DMS53 (cell line): ENCODE measurements around the gene KCNG4.

Source experiments
- DNase-seq: peaks from one replicate; lab custom pipeline; 2025; lab: John Stamatoyannopoulos, UW

KCNG4 gene, protein sequence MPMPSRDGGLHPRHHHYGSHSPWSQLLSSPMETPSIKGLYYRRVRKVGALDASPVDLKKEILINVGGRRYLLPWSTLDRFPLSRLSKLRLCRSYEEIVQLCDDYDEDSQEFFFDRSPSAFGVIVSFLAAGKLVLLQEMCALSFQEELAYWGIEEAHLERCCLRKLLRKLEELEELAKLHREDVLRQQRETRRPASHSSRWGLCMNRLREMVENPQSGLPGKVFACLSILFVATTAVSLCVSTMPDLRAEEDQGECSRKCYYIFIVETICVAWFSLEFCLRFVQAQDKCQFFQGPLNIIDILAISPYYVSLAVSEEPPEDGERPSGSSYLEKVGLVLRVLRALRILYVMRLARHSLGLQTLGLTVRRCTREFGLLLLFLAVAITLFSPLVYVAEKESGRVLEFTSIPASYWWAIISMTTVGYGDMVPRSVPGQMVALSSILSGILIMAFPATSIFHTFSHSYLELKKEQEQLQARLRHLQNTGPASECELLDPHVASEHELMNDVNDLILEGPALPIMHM

DNA sequence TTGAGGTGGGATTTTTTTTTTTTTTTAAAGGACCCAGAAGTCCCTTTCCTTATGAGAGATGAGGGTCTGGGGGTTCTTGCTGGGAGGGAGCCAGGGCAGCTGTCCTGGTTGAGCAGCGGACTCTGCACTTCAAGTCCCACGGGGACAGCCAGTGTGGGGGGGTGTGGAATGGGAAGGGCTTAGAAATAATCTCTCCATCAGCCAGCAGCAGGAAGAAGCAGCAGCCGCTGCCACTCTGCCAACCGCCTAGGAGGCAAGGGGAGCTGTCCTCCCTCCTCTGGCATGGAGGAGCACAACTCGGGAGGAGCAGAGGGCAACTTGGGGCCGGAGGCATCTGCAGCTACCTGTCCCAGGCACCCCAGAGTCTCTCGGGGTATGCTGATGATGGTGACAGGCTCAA, at the start of gene KCNG4:
Gene KCNG4, minus strand, starts transcription at position 104 of the 400 bp plus-strand sequence. CDS start 2,527 bp downstream, outside the sequence.
- no peak for DNase-seq

DNA sequence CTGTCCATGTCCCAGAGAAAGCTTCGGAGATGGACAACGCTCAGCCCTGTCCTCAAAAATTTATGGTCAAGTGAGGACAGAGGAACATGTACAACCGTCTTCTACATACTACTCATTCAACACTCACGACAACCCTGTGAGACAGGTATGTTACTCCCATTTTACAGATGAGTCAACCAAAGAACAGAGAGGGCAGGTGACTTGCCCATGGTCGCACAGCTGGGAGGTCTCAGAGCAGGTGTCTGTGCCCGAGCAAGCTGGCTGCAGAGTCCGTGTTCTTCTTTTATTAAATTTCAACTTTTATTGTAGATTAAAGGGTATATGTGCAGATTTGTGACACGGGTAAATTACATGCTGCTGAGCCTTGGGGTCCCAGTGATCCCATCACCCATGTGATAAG, 49.1 kb upstream of the KCNG4 start:
- DNase-seq: no peak

DNA sequence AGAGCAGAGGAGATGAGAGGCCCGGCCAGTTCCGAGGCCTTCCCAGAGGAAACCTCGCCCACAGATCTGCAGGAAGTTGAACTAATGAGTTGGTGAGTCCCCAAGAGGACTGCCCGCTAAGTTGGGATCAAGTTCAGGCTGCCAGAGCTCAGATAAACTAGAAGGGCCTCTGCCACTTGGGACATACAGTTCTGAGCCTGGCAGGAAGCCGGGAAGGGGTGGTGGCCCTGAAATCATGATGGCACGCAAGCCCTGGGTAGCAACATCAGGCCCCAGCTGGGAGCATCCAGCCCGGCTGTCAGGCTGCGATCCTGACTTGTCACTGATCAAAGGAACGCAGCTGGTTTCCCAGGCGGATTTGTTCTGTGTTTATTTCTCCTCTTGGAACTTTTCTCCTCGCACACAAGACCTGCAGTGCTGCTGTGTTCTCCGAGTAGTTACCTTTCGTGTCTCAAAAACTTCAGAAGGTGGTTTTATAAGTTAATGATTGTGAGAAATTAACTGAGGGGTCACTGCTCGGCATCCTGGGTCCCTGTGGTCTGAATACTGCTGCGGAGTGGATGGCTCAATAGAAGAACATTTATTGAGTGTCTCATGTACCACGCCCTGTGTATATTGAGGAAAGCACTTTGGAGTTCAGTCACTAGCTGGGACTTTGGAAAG, 46.9 kb upstream of the KCNG4 start:
- no peak for DNase-seq

DNA sequence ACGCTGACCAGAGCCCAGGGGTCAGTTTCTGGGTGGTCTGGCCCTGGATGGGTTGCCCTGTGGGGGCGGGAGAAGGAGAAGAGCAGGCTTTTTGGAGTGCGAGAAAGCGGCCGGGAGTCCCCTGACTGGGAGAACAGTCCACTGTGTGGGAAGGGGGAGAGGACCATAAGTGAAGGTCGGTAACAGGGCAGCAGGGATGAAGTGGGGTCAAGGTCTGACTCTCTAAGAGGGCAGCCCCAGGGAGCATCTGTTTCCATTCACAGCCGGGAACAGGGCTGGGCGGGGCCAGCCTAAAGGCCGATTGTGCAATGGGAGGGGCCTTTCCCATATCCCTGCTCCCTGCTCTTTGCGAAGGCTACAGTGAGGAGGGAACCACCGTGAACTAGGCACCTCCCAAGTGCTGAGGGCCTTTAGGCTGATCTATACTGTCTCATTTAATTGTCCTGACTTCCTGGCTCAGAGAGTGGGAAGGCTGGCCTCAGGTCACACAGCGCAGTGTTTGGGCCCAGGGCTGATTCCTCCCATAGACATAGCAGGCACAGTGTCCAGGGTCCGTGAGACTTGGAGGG, 44.4 kb upstream of the KCNG4 start:
- peak; percentile 42 for DNase-seq

DNA sequence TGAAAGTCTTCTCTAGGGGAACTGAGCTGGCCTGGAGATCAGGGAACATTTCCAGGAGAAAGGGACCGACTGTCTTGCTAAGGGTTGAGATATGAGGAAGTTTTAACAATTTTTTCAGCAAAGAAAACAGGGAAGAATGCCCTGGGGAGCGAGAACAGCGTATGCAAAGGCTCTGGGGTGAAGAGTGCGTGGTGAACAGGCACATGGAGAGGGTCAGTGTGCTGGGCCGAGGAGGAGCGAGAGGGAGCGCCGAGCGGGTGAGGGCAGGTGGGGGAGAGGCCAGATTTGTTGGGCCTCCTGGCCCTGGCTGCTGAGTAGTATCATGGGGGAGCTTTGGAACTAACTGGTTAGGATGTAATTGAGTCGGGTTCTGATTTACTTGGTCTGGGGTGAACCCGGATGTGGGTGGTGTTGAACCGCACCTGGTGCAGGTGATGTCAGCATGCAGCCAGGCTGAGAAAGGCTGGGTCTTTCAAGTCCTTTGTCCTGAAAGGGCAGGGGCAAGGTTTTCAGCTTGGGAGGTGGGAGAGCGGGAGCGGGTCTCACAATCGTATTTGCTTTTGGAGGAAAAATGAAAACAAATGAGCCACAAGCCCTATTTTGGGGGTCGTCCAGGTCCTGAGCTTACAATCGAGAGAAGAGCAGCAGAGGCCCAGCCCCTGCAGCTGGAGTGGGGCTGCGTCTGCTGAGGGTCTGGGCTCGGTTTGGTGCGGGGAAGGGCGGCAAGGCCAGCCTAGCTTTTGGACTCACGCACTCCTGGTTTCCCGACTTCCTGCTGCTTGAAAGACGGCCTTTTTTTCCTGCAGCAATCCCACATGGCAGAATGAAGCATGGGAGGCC, 43.7 kb upstream of the KCNG4 start:
- DNase-seq: peak; percentile 25

DNA sequence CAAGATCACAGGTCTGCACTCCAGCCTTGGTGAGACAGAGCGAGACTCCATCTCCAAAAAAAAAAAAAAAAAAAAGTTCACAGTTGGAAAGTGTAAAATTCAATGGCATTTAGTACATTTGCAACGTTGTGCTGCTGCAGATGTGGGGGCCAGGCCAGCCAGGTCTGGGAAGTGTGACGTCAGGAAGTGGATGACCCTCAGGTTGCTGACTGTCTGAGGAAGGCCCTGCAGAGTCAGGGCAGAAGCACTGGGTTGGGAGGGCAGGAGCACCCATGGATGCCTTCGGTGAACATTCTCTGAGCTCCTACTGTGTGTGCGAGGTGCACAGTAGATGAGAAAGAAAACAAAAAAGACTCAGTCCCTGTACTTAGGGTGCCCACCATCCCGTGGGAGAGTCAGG, 42.7 kb upstream of the KCNG4 start:
- DNase-seq: no peak

DNA sequence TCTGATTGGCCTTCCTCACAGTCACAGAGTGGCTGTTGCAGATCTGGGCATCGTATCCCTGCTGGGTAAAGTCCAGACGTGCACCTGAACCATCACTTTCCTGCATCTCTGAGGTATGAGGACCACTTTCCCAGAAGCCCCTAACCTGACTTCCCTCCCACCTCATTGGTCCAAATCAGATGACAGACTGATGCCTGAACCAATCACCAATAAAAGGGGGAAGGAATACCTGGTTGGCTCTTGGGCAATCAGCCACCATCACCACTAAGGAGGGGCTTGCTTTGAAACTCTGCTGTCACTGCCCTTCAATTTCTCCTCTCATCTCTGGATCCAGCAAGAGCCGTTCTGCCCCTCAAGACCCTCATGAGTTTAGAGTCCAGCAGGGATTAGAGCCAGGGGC, 41.3 kb upstream of the KCNG4 start:
- peak; percentile 7 for DNase-seq

DNA sequence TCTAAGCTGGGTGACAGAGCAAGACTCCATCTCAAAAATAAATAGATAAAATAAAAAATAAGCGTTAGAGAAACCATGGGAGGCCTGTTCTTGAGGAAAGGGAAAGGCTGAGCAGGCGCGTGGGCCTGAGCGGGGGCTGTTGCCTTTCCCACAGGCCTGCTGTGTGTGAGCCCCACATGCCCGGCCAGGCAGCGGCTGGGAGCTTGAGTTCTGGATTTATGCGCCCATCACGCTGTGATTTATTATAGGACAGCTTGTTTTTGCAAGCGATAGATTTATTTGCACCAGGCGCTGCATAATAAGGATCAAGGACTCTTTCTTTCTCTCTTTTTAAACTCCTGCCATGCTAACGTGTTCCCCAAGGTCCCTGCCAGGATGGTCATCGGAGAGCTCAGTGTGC, 40.1 kb upstream of the KCNG4 start:
- DNase-seq: no peak

DNA sequence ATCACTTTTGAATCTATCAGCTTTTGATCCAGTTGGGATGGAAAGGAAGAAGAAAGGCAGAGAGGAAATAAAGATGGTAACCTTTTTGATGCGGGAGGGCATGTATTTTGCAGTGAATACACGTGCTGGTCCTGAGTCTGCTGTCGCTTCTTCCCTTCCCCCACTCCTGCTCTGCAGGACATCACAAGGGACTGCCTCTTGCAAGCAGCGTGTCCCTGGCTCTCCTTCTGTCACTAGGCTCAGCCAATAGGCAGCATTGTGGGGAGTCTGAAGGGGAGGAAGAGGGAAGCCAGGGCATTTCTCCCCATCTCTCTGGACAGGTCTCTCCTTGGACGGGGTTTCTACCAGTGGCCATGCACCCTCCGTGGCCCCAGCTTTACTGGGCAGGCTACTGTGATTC, 39.2 kb upstream of the KCNG4 start:
- no peak for DNase-seq

DNA sequence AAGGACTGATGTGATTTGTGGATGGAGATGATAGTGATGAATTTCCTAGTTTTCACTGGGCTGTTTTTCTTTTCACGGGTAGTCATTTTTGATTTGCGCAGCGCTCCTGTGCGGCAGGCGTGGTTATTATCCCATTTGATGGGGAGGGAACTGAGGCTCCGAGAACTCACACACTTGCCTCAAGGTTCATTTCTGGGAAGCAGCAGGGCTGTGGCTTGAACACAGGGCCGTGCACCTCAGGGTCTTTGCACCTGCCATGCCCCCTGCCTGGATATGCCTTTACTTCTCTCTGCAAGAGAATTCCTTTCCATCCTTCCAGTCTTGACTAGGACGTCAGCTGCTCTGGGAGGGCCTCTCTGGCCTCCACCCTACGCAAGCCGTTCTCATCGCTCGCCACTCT, 38.5 kb upstream of the KCNG4 start:
- DNase-seq: no peak

DNA sequence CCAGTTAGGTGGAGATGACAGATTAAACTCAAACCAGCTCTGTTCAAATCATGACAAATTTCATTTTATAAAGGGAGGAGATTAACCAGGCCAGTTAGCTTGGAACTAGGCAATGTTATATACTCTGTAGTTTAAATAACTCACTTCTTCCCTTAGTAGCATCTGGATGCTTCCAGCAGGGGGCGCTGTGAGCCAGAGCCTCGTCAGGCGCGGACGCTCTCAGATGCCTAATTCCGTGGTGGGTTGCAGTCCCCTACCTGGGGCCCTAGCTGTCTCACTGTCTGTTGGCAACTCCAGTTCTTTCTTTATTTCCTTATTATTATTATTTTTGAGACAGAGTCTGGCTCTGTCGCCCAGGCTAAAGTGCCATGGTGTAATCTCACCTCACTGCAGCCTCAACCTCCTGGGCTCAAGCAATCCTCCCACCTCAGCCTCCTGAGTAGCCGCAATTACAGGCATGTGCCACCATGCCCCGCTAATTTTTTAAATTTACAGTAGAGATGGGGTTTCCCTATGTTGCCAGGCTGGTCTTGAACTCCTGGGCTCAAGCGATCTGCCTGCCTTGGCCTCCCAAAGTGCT, 37.5 kb upstream of the KCNG4 start:
- peak; percentile 67 for DNase-seq

DNA sequence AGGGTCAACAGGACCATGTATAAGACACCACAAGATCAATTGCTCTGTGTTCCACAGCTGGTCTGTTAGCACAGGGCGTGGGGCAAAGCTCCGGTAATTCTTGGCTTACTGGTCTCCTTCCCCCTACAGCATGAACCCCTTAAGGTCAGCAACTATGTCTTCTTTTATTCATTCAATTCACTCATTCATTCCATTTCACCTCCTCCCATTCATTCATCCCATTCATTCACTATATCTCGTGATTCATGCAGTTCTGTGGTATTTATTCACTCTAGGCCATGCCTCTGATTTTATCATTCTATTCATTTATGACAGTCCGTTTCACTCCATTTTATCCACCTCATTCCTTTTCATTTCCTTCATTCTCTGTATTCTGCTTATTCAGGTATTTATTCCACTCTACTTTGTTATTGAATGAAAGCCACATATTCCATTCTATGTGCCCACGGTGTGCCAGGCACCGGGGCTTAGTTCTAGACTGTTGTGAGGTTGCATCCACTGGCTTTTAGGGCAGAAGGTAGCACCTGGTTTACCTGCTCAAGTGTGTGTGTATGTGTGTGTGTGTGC, 35.9 kb upstream of the KCNG4 start:
- no peak for DNase-seq

DNA sequence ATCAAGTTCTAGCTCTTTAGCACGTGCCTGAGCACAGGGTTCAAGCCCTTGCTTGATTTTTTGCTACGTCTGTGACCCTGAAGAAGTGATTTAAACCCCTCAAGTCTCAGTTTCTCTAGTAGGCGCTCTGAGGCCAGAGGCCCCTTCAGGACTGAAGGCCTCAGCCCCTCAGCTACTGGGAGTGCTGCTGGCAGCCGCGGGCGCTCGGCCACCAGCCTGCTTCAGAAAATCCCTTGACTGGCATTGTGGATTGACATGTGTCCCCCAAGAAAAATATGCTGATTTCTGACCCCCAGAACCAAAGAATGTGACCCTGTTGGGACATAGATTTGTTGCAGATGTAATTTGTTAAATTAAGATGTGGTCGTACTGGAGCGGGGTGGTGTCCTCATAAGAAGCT, 34.7 kb upstream of the KCNG4 start:
- no peak for DNase-seq

DNA sequence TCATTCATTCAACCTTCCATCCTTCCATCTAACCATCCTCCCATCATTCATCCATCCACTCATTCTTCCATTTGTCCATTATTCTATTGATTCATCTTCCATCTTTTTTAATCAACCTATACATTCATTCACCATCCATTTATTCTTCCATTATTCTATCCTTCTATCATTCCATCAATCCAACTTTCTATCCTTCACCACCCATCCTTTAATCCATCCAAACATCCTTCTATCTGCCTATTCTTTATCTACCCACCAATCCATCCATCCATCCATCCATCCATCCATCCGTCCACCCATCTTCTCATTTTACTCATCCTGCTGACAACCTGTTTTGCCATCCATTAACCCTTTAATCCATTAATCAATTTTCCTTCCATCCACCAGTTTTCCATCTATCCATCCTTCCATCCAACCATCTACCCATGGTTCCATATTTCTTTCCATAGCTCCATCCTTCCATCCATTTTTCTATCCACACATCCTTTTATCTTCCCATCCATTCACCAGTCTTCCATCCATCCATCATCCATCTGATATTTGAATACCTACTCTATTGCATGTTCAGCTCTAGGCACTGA, 33.0 kb upstream of the KCNG4 start:
- DNase-seq: no peak

DNA sequence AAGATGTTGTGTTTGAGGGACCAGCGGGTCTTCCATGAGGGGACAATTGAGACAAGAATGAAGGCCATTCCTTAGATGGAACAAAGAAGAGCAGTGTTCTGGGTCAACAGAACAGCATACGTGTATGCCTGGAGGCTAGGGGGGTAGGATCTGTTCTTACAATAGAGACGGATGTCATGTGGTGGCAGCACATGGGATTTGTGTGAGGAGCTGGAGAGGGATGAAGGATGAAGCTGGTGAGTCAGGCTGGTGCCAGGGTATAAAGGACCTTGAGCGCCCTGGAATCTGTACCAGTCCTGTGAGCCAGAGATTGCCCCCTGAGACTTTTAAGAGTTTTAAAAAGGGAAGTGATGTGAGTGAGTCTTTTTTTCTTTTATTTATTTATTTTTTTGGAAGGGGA, 32.1 kb upstream of the KCNG4 start:
- DNase-seq: peak; percentile 8

DNA sequence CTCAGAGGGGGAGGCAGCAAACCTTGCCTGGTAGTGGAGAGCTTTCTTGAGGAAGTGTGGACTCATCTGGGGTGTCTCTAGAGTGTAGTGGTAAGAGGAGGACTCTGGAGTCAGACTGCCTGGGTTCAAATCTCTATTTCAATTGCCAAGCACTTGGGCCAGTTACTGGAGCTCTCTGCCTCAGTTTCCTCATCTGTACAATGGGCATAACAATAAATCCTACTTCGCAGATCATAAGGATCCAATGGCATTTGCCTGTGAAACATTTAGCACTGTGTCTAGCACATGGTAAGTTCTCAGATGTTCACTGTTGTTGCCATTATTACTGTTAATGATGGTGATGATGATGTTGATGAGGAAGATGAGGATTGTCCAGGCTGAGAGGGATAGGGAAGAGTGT, 31.2 kb upstream of the KCNG4 start:
- no peak for DNase-seq

DNA sequence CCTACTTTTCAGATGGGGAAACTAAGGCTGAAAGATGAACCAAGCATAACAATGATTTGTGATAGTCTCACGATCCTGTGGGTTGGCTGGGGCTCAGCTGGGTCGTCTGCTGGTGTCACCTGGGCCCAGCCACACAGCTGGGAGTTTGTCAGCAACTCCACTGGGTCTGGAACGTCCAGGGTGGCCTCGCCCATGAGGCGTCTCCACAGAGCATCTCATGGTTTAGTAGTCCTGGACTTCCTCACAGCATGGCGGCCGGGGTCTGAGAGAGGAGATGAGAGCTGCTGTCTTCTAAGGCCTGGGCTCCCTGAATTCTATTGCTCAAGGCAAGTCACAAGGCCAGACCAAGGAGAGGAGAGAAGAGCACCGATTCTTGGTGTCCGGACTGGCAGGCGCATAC, 30.7 kb upstream of the KCNG4 start:
- DNase-seq: no peak

DNA sequence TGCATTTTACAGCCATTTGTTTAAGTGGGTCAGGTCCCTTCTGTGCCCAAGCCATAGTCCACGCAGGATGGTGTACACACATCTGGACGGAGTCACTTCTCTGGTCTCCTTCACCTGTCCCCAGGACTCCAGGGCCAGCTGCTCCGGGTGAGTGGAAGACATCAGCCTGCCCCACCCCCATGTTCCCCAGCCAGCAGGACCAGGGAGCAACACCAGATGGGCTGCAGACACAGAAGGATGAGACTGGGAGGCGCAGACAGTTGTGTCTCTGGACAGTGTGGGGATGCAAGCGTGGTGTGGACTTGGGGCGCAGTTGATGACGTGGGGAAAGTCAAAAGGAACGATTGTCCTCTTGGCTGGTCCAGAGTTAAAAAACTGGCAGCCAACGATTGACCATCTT, 30.3 kb upstream of the KCNG4 start:
- DNase-seq: no peak

DNA sequence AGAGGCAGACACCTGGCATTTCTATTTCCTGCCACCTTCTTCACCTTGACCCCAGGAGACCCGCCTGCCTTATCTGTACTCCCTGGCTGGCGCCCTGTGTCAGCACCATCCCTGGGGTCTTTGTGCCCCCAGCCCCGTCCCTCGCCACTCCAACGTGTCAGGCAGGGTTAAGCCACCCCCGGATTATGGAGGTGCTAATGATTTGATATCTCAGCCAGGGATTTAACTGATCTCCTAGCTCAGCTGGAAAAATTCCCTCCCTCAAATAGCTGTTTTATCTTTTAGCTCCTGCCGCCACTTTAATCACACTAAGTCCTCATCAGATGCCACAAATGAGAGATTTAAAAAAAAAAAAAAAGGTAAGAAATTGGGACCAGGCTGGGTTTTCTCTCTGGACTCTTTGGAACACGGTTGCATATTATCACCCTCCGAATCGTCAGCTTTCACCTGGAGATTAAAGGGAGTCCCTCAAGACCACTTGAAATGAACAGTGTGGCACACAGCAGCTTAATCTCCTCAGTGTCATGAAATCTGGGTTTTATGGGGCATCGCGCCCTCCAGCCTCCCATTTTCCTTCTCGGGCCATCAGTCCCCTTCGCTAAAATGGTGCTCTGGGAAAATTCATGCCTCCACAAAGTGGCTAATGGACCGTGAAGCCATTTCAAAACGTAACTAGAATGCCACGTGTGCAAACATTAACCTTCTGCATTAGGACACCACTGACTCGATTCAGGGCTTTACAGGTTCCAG, 28.7 kb upstream of the KCNG4 start:
- DNase-seq: peak; percentile 17

DNA sequence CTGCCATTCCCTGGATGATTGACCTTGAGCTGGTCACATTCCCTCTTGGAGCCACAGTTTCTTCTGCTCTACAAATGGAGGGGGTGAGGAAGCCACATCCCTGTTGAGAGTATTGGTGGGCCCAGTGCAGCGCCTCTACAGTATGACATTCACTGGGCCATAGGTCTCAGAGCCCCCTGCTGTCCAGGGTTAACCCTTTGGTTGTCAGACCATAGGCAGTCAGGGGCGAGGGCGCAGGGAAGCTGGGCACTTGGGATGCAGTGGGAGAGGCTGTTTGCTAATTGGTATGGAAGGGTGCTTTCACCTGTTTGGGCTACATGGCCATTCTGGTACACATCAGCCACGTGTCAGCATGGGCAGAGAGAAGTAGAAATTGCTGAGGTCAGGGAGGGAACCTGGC, 27.6 kb upstream of the KCNG4 start:
- no peak for DNase-seq
